ENCODE results near the gene SNX30.

GRCh38 chr9:112755675-112756074 lies 5.1 kb downstream of the SNX30 start:
- TF ChIP-seq CTCF (IDR thresholded peaks at IDR 0.05) (no peak), EP300 (IDR thresholded peaks at IDR 0.05) (no peak), POLR2A (IDR thresholded peaks at IDR 0.05) (no peak)

Measured in gastroesophageal sphincter (tissue), 3 donors.